Measurements from ENCODE around the gene MINK1.

DNA sequence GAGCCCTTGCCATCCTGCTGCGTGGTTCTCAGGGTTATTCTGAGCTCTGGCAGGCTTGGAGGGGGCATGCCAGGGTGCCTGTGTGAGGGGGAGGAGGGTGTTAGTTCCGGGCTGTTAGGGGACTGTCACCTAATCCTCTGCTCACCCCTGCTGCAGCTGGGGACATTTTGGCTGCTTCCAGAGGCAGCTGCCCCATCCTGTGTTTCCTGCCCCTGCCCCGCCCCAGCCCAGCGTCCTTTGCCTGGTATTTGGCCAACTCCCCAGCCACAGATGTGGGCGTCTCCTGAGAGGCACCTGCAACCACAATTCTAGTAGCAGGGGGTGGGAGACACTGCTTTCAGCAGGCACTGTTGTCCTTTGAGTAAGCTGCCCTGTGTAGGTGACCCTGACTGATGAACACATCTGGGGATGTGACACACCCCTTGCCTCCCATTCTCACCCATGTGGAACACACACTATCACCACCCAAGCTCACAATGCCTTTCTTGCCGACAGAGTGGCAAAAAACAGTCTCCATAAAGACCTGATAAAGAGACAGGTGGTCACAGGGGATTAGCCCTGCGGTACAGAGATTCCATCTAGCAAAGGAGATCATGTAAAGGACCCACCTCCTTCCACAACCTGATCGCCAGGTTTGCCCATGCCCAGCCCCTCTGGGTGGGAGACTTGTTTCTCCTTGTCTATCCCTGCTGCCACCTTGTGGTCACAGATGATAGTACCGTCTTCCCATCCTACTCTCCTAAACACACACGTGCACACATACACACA is 70.1 kb downstream of the MINK1 start, which contains the start of gene CHRNE:
- TF ChIP-seq JUNB (IDR thresholded peaks at IDR 0.05) (no peak), NR2C2 (IDR thresholded peaks at IDR 0.05; ENCODE audit: borderline replicate concordance, control insufficient read depth, insufficient read length, low read depth) (no peak), BACH1 (IDR thresholded peaks at IDR 0.05; ENCODE audit: borderline replicate concordance) (no peak), SREBF1 (IDR thresholded peaks at IDR 0.05; ENCODE audit: low read length) (no peak), SRF (IDR thresholded peaks at IDR 0.05; ENCODE audit: low read depth in 2 of 2, low read length in 2 of 2) (no peak)
- TF ChIP-seq, protein P1, sequence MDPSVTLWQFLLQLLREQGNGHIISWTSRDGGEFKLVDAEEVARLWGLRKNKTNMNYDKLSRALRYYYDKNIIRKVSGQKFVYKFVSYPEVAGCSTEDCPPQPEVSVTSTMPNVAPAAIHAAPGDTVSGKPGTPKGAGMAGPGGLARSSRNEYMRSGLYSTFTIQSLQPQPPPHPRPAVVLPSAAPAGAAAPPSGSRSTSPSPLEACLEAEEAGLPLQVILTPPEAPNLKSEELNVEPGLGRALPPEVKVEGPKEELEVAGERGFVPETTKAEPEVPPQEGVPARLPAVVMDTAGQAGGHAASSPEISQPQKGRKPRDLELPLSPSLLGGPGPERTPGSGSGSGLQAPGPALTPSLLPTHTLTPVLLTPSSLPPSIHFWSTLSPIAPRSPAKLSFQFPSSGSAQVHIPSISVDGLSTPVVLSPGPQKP (IDR thresholded peaks at IDR 0.05; ENCODE audit: low read depth, low read length) = no peak
- TF ChIP-seq, protein P2, sequence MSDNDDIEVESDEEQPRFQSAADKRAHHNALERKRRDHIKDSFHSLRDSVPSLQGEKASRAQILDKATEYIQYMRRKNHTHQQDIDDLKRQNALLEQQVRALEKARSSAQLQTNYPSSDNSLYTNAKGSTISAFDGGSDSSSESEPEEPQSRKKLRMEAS (IDR thresholded peaks at IDR 0.05; ENCODE audit: low read depth, low read length) = no peak
- TF ChIP-seq, protein P3, sequence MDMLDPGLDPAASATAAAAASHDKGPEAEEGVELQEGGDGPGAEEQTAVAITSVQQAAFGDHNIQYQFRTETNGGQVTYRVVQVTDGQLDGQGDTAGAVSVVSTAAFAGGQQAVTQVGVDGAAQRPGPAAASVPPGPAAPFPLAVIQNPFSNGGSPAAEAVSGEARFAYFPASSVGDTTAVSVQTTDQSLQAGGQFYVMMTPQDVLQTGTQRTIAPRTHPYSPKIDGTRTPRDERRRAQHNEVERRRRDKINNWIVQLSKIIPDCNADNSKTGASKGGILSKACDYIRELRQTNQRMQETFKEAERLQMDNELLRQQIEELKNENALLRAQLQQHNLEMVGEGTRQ (IDR thresholded peaks at IDR 0.05; ENCODE audit: borderline replicate concordance, low read depth, low read length) = no peak
- TF ChIP-seq, protein P4, sequence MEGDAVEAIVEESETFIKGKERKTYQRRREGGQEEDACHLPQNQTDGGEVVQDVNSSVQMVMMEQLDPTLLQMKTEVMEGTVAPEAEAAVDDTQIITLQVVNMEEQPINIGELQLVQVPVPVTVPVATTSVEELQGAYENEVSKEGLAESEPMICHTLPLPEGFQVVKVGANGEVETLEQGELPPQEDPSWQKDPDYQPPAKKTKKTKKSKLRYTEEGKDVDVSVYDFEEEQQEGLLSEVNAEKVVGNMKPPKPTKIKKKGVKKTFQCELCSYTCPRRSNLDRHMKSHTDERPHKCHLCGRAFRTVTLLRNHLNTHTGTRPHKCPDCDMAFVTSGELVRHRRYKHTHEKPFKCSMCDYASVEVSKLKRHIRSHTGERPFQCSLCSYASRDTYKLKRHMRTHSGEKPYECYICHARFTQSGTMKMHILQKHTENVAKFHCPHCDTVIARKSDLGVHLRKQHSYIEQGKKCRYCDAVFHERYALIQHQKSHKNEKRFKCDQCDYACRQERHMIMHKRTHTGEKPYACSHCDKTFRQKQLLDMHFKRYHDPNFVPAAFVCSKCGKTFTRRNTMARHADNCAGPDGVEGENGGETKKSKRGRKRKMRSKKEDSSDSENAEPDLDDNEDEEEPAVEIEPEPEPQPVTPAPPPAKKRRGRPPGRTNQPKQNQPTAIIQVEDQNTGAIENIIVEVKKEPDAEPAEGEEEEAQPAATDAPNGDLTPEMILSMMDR (IDR thresholded peaks at IDR 0.05 in 2 of 3, conservative IDR thresholded peaks at IDR 0.05 in 1 of 3; ENCODE audit: control insufficient read depth in 2 of 3, extremely low read depth in 1 of 3, insufficient read depth in 1 of 3, low read depth in 3 of 3, low read length in 3 of 3) = peak; percentile 73 to 81 (median 77)
